Measurements from ENCODE around the gene CDHR4. TPM values are rescaled to one million over a fixed set of nuclear protein-coding genes. Genes with fewer than 3 reads are reported as not detected.

CDHR4 gene
- total and polyA plus RNA-seq, 2 of the 8 experiments (the other 6 are each of a cell fraction or from before 2014, with no cell fraction given): 0.50 to 0.60 TPM

DNA sequence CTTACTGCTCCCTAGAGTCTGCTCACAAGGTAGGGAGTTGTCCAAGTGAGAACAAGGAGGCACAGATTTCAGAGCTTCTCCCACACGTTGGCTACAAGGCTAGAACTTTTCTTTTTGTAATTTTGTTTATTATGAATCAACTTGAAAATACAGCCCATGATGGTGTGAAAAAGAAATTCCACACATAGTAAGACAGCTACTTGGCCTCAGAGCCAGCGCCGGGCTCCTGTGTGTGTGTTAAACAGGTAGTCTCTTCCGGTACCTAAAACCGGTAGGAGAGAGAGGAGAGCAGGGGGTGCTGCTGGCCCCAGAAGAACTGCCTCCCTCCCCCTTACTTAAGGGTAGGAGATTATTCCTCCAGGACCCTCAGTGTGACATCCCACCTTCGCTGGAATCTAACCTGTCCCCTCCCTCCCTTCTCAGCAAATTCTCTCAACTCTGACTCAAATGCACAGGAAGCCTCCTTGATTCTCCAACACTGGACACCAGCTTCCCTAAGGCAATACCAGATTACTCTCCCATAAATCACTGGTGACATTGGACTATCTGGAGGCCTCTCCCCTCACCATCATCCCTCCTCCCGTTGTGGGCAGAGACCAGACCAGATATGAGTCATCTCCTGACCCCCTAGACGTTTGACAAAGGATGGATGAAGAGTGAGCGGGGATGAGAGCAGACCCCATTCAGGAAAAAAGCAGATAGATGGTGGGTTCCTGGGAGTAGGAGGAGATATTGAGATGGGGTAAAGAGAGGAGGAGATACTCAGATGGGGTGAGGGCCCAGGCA, 8.9 kb downstream of the CDHR4 start (continued):
- TF ChIP-seq RFX5 (IDR thresholded peaks at IDR 0.05; ENCODE audit: borderline replicate concordance, low read depth, low read length): no peak
